ENCODE measurements around the gene TRANK1.

DNA sequence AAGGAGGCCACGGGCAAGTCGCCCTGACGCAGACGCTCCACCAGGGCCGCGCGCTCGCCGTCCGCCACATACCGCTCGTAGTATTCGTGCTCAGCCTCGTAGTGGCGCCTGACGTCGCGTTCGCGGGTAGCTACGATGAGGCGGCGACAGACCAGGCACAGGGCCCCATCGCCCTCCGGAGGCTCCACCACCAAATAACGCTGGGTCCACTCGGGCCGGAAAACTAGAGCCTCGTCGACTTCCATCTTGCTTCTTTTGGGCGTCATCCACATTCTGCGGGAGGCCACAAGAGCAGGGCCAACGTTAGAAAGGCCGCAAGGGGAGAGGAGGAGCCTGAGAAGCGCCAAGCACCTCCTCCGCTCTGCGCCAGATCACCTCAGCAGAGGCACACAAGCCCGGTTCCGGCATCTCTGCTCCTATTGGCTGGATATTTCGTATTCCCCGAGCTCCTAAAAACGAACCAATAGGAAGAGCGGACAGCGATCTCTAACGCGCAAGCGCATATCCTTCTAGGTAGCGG, 48.0 kb upstream of the TRANK1 start, which contains the start of gene EPM2AIP1:
- TF ChIP-seq CTCF (IDR thresholded peaks at IDR 0.05) = peak in 4 of 6 experiments; percentile 37 to 83 (median 56)
- TF ChIP-seq POLR2A (IDR thresholded peaks at IDR 0.05) = peak in 3 of 4 donors; percentile 96 to 98 (median 96)

All from upper lobe of left lung (tissue), 4 donors.